ENCODE data around the gene SLC10A7. TPM values are rescaled to one million over a fixed set of nuclear protein-coding genes. Genes with fewer than 3 reads are reported as not detected.
A peak's percentile ranks its signal among the peaks of the same experiment; 100 is the strongest.

Gene SLC10A7
- total RNA-seq, 4 donors from 2014 or later, result 12.9 to 28.1 (median 19.5) TPM

DNA sequence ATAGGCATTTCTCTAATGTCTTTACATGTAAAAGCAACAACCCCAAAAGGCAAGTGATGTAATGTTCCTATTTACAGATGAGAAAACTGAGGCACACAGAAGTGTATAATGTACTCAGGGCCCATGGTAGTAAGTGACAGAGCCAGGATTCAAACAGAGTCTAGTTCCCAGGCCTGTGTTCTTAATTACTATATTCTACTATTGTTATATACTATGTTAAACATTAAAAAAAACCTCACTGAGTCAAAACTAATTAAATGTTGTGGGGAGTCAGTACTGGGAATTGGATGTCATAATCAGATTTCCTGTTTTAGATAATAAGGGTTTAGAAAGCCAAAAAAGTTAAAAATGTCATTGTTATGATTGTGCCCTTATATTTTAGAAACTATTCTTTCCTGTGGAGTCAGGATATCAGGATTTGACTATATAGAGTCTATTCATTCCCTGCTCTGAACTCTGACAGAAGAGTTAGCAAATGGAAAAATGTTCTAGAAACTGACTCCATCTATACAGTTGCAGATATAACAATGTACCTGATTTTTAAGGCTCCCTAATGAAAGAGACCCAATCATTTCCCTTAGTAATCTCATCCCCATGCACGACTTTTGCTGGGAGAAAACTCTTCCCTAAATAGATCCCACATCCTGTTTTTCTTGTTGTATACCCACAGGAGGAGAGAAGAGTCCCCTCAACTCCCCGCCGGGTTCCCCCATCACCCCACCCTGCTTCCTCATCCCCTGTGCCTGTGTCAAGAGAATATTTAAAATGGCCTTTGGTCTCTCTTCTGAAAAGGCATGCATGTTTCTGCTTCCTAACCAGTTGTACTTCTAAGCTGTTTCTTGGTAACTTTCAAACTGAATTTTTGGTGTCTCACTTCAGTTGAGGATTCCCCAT lies 237.7 kb downstream of the SLC10A7 start:
- no peak for TF ChIP-seq POLR2A (IDR thresholded peaks at IDR 0.05)
- TF ChIP-seq, protein P1, sequence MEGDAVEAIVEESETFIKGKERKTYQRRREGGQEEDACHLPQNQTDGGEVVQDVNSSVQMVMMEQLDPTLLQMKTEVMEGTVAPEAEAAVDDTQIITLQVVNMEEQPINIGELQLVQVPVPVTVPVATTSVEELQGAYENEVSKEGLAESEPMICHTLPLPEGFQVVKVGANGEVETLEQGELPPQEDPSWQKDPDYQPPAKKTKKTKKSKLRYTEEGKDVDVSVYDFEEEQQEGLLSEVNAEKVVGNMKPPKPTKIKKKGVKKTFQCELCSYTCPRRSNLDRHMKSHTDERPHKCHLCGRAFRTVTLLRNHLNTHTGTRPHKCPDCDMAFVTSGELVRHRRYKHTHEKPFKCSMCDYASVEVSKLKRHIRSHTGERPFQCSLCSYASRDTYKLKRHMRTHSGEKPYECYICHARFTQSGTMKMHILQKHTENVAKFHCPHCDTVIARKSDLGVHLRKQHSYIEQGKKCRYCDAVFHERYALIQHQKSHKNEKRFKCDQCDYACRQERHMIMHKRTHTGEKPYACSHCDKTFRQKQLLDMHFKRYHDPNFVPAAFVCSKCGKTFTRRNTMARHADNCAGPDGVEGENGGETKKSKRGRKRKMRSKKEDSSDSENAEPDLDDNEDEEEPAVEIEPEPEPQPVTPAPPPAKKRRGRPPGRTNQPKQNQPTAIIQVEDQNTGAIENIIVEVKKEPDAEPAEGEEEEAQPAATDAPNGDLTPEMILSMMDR (IDR thresholded peaks at IDR 0.05), result no peak
- DNase-seq, result no peak

GRCh38 chr4:146282657-146283056 lies 239.1 kb downstream of the SLC10A7 start:
- TF ChIP-seq, protein P1 (IDR thresholded peaks at IDR 0.05), result no peak
- TF ChIP-seq POLR2A (IDR thresholded peaks at IDR 0.05), result no peak
- H3K9me3 ChIP-seq, result no peaks in the 10 kb centered on the region
- H3K27me3 ChIP-seq, result no peaks in the 10 kb centered on the region
- H3K36me3 ChIP-seq, result no peaks in the 10 kb centered on the region
- no peak for DNase-seq
- H3K4me3 ChIP-seq, result no peak overlapping the region
- H3K4me1 ChIP-seq, result no peaks in the 10 kb centered on the region
- no peak overlapping the region for H3K27ac ChIP-seq

More for the DNA sequence above, 237.7 kb downstream of the SLC10A7 start:
- no peaks in the 10 kb centered on the region for H3K9me3 ChIP-seq
- no peaks in the 10 kb centered on the region for H3K36me3 ChIP-seq
- no peak overlapping the region for H3K27ac ChIP-seq
- no peaks in the 10 kb centered on the region for H3K4me1 ChIP-seq
- no peaks in the 10 kb centered on the region for H3K27me3 ChIP-seq
- H3K4me3 ChIP-seq, result no peak overlapping the region

GRCh38 chr4:146278986-146279385 lies 242.8 kb downstream of the SLC10A7 start:
- H3K4me3 ChIP-seq, result no peak overlapping the region
- H3K4me1 ChIP-seq, result peaks cover 0 to 5% (median 0%) of the 10 kb centered on the region in 4 donors
- no peak for TF ChIP-seq POLR2A (IDR thresholded peaks at IDR 0.05)
- TF ChIP-seq, protein P1 (IDR thresholded peaks at IDR 0.05), result no peak
- no peaks in the 10 kb centered on the region for H3K27me3 ChIP-seq
- no peaks in the 10 kb centered on the region for H3K36me3 ChIP-seq
- H3K9me3 ChIP-seq, result no peaks in the 10 kb centered on the region
- no peak for DNase-seq
- no peak overlapping the region for H3K27ac ChIP-seq

GRCh38 chr4:146275370-146275769 lies 246.4 kb downstream of the SLC10A7 start:
- Histone ChIP-seq H3K4me1 (peaks cover 0 to 5% (median 0%) of the 10 kb centered on the region in 4 donors), H3K36me3 (no peaks in the 10 kb centered on the region), H3K4me3 (no peak overlapping the region), H3K27ac (peak overlapping the region in 1 of 4 donors; percentile 47), H3K27me3 (no peaks in the 10 kb centered on the region), H3K9me3 (no peaks in the 10 kb centered on the region)
- TF ChIP-seq POLR2A (IDR thresholded peaks at IDR 0.05), result no peak
- TF ChIP-seq, protein P1 (IDR thresholded peaks at IDR 0.05), result peak in 1 of 6 experiments; percentile 18
- DNase-seq, result peak in 2 of 3 donors; percentile 48 to 54

DNA sequence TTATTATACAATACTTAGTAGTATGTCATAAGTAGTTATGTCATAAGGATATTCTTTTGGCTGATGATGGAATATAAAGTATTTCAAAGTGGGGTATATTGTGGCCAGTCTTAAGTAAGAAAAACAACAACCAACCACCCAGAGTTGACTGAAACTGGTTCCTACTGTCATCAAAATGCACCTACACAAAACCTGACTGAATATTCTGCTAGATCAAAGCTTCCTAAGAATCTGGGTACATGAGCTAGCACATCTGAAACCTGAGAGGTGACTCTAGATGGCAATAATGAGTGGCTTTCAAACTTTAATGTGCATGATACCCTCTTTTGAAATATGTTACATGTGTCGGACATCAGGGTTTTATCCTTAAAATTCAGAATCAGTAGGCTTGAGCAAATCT lies 247.0 kb downstream of the SLC10A7 start:
- H3K4me3 ChIP-seq, result no peak overlapping the region
- no peaks in the 10 kb centered on the region for H3K9me3 ChIP-seq
- TF ChIP-seq POLR2A (IDR thresholded peaks at IDR 0.05), result no peak
- TF ChIP-seq, protein P1 (IDR thresholded peaks at IDR 0.05), result no peak
- H3K36me3 ChIP-seq, result no peaks in the 10 kb centered on the region
- DNase-seq, result no peak
- no peaks in the 10 kb centered on the region for H3K27me3 ChIP-seq
- no peak overlapping the region for H3K27ac ChIP-seq
- H3K4me1 ChIP-seq, result peaks cover 0 to 5% (median 0%) of the 10 kb centered on the region in 4 donors
